Central memory CD4-positive, alpha-beta T cell (primary cell): ENCODE measurements around the gene MYBPHL.

ENCODE experiments used
- DNase-seq: peaks from one replicate; pipeline ENCODE4 v3.0.0; 2022

MYBPHL gene

DNA sequence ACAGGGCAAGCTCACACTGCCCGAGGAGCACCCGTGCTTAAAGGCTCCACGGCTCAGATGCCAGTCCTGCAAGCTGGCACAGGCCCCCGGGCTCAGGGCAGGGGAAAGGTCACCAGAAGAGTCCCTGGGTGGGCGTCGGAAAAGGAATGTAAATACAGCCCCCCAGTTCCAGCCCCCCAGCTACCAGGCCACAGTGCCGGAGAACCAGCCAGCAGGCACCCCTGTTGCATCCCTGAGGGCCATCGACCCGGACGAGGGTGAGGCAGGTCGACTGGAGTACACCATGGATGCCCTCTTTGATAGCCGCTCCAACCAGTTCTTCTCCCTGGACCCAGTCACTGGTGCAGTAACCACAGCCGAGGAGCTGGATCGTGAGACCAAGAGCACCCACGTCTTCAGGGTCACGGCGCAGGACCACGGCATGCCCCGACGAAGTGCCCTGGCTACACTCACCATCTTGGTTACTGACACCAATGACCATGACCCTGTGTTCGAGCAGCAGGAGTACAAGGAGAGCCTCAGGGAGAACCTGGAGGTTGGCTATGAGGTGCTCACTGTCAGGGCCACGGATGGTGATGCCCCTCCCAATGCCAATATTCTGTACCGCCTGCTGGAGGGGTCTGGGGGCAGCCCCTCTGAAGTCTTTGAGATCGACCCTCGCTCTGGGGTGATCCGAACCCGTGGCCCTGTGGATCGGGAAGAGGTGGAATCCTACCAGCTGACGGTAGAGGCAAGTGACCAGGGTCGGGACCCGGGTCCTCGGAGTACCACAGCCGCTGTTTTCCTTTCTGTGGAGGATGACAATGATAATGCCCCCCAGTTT is 56.1 kb downstream of the MYBPHL start:
- no peak for DNase-seq

- DNase-seq: no peak
Observed at GRCh38 chr1:109249654-109250401, 57.0 kb downstream of the MYBPHL start.

DNA sequence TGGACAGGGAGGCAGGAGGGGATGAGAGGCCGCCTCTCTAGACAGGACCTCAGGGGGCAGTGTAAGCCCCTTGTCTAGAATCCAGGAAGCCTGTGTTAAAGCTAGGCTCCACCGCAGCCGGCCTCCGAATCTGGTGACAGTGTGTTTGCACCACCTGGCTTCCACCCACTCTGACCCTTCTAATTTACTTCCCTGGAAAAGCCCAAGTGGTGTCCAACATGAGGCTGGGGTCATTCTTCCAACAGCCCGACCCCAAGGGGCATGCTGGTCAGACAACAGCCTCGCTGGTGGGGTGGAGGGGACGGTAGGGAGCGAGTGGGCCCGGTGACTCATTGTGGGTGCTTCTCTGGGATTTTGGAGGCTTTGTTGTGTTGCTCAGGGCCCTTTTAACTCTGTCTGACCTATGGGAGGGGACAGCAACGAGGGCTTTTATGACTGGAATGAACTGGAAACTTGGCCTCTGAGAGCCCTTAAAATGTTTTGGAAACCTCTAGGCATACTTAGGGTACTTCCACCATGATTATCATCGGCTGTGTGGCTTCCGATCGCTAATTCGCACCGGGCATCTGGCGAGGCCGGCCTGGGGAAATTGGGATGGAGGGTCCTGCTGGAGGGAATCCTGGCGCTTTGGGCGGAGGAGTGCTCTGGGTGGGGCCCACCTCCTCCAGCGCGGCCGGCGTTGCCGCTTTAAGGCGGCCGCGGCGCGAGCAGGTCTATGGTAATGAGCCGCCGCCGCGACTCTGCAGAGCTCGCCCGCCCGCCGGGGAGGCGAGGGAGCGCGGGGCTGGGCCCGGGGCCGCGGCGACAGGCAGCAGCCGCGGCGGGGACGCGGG is 57.8 kb downstream of the MYBPHL start, which contains the start of gene CELSR2:
Gene CELSR2, plus strand, starts transcription at position 743 of the 833 bp plus-strand sequence. CDS start 541 bp downstream, outside the sequence.
- peak; percentile 63 for DNase-seq

DNA sequence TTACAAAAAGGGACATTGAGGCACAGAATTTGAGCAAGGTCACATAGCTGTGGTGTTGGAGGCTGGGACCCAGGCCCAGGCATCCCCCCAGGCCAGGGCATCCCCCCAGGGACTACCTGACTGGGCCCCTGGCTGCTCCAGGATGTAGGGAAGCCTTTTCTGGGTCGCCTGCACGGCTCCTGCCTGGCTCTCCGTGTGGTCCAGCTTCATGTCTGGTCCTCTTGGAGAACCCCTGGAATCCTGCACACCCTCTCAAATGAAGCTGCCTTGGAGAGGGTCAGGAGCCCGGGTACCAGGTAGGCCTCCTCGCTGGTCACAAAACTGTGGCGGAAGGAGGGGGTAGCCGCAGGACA is 58.4 kb downstream of the MYBPHL start:
- no peak for DNase-seq

GRCh38 chr1:109247401-109248365 is 59.1 kb downstream of the MYBPHL start:
- no peak for DNase-seq

GRCh38 chr1:109246141-109246551 is 60.7 kb downstream of the MYBPHL start:
- no peak for DNase-seq

GRCh38 chr1:109243860-109244552 is 62.8 kb downstream of the MYBPHL start:
- DNase-seq: no peak

- DNase-seq: no peak
Observed at GRCh38 chr1:109243221-109243620, 63.6 kb downstream of the MYBPHL start.

DNA sequence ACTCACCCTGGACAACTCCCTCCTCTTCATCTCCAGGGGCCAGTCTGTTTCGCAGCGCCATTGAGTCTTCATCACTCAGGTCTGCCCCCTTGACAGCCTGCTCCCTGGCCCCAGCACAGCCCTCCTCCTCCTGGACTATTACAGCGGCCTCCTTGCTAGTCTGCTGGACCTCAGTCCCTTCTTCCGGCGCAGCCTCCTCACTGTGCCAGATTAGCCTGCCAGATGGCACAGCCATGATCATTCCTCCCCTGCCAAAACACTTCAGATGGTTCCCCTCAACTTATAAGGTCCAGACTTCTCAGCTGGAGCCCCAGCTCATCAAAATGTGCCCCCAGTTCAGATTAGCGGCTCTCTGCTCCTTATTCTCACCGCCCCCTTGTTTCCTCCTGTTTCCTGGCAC is 64.4 kb downstream of the MYBPHL start:
- DNase-seq: no peak
